Cortex of kidney (tissue), 1 donor: Measurements from ENCODE around the gene ZNF837.

Experiments
- DNase-seq: peaks from one replicate; lab custom pipeline; 2025; lab: John Stamatoyannopoulos, UW

Gene ZNF837

DNA sequence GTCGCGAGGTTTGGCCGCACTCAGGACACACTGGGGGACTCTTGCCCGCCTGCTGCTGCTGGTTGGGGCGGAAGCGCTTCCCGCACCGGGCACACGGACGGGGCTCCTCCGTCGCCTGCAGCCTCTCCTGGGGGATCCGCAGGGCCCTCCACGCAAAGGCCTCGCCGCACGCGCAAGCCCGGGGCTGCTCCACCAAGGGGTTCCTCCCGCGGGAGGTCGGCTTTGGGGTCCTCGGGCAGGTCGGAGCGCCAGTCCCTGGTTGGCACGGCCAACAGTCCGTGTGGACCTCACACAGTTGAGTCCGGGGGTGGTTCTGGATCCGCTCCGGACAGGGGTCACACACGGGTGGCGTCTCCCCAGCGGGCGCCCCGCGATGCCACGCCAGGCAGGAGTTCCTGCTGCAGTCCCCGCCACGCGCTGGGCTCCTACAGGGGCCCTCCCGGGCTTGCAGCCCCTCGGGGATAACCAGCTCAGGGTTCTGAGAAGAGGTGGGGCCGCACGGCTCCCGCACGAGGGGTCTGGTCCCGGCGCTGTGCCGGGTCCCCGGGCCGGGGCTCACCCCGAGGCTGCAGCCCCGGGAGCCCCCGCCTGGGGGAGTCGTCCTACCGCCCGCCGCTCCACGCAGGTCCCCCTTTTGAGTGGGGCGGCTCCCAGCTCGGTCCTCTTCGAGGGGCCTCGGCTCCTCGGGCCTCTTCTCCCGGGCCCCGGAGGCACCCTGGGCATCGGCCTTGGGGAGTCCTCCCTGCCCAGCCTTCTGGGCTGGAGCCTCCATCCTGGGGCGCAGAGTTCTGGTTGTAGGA, 12.1 kb downstream of the ZNF837 start:
- DNase-seq, result no peak

DNA sequence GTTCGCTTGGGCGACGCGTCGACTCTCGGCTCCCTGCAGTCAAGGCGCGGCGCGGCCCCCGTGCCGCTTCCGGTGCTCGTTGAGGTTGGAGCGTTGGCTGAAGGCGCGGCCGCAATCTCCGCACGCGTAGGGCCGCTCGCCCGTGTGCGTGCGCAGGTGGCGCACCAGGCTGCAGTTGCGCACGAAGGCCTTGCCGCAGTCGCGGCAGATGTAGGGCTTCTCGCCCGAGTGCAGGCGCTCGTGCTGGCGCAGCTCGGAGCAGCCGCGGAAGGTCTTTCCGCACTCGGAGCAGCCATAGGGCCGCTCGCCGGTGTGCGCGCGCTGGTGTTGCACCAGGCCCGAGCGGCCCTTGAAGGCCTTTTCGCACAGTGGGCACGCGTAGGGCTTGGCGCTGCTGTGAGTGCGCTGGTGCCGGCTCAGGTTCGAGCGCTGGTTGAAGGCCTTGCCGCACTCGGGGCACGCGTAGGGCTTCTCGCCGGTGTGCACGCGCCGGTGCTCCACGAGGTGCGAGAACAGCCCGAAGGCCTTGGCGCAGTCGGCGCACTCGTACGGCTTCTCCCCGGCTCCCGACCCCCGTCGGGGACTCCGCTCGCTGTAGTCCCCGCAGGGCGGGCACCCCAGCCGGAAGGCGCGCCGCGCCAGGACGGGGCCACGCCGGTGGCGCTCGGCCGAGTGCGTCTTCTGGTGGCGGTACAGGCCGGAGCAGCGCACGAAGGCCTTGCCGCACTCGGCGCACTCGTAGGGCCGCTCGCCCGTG, 13.0 kb downstream of the ZNF837 start:
- no peak for DNase-seq

DNA sequence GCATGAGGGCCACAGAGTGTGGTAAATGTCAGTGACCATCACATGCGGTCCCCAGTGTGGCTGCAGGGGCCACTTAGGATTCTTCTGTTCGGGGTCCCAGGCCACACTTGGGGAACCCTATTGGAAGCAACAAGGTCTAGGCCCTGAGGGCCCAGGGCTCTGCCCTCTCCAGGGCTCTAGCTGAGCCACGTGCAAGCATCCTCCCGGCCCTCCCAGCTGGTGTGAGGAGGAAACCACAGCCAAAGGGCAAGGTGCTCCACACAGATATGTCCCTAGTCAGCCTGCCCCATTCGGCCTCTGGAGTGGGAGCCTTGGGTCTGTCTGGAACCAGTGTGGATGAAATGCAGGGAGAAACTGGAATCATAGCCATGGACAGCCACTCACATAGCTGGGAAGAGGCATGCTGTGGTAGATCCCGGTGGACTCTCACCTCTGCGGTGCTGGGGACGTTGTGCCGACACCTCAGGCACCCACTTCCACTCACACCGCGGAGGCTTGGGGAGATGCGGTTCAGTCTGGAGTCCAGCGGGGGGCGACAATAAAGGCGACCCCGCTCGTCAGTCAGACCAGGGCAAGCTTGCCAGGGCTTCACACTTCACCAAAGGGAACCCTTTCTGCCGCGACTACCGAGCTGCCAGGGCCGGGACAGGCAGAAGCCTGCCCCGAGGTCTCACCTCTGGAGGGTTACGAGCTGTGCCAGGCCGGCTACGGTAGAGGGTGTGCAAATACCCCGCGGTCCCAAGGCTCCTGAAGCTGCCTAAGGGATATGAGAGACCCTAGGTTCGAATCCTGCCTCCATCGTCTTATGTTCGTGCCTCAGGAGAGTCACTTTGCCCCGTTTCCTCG, 14.0 kb downstream of the ZNF837 start:
- DNase-seq, result no peak

DNA sequence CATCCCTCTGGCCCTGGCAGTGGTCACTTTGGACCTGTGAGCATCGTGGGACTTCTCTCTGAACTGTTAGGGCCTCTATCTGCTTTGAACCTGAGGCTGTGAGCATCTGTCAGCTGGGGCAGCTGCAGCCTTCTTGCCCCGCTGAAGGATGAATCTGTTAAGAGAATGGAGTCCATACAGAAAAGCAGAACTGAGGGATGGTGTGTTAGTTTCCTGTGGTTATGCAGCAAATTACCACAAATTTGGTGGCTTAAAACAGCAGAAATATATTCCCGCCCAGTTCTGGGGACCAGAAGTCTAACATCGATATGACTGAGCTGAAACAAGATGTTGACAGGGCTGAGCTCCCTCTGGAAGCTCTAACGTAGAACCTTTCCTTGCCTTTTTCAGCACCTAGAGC, 16.7 kb downstream of the ZNF837 start:
- no peak for DNase-seq

DNA sequence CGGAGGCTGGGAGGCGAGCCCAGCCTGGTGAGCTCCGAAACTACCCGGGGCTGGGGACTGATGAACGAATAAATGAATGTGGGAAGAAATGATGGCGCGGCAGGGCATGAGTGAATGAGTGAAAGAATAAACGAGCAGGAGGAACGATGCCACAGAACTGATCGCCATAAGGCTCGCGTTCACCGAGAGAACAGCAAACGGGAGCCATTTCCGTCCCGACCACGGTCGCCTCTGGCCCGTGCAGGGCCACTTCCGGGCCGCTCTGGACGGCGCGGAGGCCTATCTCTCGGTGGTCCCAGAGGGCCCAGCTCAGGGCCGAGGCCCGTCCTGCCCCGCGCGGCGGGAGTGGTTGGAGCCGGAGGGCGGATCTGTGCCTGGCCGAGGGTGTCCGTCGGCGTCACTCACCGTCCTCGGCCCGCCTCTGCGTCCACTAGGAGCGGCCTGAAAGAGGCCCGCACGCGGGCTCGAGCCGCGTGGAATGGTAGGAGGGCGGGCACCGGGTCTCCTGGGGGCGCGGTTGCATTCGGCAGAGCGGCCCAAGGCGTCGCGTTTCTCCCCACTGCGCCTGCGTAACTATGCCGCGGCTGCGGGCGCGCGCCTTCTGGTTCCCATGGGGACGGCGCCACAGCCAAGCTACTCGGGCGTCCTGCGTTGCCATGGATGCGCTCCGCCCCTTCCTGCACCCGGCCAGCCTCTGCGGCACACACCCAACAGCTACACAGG, 18.4 kb downstream of the ZNF837 start, which contains the start of gene ZNF497:
Gene ZNF497, minus strand, starts transcription at position 480 of the 723 bp plus-strand sequence. CDS start 5,116 bp downstream, outside the sequence.
- no peak for DNase-seq

DNA sequence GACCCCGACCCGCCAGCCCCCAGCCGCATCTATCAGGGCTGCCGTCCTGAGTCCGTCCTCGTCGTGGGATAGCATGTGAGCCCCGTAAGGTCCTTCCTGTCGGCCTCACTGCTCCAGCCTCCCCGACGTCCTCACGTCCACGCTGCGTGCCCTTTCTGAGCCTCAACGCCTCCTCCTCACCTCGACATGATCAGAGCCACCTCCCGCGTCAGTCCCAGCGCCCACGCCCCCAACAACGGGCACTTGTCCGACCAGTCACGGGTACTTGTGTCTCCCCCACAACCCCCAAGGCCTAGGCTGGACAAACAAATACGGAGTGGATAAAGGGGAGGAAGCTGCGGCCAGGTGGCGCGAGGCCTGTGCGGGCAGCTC, 18.9 kb downstream of the ZNF837 start:
- DNase-seq, result no peak

DNA sequence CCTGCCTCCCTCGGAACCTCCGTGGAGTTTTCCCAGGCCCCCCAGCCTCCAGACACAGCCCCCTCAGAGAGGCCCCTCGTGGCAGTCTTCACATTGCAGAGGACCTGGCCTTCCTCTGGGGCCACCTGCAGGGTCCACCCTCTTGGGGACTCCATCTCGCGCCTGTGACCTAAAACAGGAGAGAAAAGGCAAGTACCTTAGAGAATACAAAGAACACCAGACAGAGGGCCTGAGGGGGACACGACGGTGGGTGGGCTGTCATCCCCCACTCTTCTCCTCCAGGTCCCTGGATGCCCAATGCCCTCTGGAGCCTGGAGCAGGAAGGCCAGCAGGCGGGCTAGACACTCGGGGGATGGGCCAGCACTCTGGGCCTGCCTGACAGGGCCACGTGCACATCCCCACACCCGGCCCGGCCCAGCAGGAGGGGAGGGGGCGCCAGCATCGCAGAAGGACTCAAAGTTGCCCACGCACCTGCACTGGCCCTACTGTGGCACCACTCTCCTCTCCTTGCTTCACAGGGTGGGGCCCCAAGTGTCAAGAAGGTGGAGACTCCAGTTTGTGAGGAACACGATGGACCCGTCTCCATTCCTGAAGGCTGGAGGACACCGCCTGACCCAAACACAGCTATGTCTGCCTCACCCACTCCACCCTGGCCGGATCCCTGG, 23.2 kb downstream of the ZNF837 start:
- no peak for DNase-seq

DNA sequence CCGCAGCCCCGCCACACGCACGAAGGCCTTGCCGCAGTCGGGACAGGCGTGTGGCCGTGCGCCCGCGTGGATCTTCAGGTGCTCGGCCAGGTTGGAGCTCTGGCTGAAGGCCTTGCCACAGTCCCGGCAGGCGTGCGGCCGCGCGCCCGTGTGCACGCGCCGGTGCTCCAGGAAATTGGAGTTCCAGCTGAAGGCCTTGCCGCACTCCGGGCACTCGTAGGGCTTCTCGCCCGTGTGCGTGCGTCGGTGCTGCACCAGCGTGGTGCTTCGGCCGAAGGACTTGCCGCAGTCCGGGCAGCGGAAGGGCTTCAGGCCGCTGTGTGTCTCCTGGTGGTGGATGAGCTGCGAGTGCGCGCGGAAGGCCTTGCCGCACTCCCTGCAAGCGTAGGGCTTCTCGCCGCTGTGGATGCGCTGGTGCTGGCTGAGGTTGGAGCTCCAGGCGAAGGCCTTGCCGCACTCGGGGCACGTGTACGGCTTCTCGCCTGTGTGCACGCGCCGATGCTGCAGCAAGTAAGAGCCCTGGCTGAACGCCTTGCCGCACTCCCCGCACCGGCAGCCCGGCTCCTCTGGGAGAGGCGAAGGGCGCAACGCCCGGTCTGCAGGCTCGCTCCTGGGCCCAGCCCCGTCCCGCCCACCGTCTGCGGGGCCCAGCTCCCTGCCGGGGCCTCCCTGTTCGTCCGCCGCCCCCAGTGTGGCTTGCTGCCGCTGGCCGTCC, 23.9 kb downstream of the ZNF837 start:
- no peak for DNase-seq

DNA sequence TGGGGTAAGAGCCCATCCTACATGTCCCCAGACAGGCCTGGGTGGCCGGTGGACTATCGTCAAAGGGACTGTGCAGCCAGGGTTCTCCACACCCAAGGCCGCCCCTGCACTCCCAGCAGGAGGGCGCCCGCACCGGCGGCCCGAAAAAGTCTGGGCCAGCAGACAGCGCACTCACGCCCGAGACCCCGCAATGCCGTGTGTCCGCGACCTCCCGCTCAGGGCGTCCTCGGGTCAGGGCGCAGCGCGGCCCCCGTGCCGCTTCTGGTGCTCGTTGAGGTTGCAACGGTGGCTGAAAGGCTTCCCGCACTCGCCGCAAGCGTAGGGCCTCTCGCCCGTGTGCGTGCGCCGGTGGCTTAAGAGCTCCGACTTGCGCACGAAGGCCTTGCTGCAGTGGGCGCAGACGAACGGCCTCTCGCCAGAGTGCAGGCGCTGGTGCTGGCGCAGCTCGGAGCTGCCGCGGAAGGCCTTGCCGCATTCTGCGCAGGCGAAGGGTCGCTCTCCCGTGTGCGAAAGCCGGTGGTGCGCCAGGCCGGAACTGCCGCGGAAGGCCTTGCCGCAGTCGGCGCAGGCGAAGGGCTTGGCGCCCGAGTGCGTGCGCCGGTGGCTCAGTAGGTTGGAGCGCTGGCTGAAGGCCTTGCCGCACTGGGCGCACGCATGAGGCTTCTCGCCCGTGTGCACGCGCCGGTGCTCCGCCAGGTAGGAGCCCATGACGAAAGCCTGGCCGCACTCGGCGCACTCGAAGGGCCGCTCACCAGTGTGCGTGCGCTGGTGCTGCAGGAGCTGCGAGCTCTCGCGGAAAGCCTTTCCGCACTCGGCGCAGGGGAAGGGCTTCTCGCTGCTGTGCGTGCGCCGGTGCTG, 24.7 kb downstream of the ZNF837 start:
- no peak for DNase-seq

DNA sequence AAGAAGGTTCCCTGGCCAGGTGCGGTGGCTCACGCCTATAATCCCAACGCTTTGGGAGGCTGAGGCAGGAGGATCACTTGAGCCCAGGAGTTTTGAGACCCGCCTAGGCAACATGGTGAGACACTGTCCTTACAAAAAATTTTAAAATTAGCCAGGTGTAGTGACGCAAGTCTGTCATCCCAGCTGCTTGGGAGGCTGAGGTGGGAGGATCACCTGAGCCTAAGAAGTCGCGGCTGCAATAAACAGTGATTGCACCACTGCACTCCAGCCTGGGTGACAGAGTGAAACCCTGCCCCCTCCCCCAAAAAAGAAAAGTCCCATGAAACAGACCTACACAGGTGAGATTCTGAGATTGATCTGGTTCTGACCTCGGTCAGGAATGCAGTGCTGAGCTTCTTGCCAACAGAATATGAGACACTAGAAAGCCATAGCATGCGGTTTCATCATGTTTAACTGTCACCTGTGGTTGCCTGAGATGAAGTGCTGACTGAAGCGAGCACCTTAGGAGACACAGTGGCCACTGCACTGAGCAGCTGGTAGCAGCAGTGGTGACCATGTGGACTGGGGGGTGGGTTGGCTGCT, 25.5 kb downstream of the ZNF837 start:
- DNase-seq, result no peak

DNA sequence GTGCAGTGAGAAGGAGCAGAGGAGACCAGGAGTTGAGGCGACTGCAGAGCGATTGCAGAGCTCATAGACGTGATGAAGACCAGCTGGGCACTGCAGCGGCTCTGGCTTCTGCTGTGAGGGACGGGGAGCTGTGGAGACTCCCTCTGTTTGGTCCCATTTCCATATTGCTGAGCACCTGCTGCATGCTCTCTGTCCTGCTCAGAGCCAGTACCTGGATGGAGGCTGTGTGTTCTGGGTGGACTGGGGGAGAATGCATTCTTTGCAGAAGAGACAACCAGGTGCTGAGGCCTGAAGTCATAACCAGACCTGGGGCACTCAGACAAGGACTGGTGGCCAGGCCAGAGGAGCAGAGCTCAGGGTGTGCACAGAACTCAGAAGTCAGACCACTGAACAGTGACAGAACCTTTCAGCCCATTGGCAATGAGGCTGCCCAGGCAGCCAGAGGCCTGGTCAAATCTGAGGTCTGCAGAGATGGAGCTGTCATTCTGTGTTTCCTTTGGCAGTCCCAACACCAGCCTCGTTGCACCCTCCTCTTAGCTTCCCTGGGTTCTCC, 26.3 kb downstream of the ZNF837 start:
- no peak for DNase-seq

DNA sequence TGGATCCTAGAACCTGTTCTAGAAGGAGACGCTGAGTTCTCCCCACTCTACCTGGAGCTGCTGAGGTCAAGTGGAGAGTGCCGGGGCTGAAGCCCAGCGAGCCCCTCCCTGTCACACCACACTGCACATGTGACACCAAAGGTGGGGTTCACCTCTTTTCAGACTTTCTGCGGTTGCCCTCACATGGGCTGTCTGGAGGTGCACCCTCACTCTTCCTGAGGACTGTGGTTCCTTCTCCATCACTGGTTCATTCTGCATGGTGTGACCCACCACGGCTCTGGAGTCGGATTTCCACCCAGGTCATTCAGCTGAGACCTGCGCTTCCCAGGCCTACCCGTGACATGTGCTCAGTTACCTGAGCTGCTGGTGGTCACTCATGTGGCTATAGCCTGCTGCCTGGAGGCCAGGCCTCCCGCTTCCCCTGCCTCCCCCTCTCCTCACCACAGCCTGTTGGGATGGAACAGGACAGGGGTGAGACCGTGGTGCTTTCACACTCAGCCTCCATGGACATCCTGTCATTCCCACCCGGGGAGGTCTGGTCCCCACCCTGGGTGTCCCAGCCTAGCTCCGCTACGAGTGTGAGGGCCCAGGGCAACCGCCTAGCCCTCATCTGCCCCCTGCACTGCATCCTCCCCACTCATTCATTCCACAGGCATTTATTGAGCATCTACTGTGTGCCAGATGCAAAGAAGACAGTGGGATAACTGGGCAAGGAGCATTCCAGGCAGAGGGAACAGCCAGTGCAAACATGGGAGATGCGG, 26.9 kb downstream of the ZNF837 start:
- no peak for DNase-seq

DNA sequence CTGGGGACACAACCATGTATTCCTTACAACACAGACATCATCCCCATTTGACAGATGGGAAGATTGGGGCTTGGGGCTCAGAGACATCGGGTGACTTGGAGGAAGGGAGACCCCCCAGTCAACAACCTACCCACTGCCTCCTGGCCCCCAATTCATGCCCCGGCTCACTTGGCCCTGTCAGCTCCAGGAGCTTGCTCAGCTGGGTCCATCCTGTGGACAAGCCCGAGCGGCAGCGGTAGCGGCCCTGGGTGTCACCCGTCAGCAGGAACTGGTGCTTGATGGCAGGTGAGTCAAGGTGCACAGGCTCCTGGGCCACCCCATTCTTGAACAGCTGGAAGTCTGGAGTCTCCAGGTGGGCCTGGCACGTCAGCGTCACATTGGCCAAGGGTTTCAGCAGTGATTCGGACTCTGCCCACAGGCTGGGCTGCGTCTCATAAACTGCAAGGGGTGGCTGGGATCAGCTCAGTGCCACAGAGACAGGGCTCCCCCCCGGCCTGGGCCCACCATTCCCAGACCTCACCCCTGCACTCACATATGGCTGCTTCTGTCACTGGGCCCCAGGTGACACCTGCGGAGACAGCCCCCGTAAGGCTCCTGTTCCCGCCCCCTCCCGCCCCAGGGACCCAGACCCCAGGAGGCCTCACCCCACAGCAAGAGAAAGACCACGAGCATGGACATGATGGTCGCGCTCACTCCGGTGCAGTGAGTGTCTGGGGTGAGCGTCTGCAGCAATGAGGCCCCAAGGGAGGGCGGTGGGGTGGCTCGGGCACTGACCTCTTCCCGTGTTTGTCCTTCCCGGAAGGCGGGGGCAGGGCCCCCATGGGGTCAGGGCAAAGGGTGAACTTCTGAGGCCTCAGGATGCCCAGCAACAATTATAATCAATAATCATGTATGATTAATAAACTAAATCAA, 27.8 kb downstream of the ZNF837 start, which contains the start of gene A1BG:
Gene A1BG, minus strand, starts transcription at position 733 of the 912 bp plus-strand sequence. Its CDS starts 55 bp downstream, at position 678.
- DNase-seq, result no peak

DNA sequence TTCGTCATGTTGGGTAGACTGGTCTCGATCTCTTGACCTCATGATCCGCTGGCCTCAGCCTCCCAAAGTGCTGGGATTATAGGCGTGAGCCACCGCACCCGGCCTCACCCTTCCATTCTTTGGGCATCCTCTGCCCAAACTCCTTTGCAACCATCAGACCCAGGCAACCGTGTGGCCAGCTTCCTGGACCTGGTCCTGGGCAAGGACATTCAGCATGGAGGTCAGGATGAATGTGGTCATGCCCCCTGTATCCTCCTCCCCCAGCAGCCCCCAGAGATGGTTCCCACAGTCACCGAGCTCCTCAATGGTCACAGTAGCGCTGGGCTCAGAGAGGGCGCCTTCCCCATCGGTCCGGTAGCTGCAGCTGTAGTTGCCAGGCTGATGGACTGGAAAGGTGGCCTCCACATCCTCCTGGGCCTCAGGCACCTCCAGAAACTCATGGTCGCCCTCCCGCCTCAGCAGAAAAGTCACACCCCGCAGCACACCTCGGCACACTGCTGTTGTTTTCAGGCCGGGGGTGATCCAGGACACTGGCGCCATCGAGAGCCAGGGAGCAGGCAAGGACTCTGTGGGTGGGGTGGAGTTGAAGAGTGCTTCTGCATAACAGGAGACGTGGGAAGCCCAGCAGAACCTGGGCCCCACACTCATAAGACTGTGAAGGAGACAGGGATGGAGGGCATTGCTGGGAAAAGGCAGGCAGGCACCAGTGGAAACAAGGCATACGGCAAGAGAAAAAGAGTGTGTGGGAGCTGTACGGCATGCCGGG, 28.7 kb downstream of the ZNF837 start:
- no peak for DNase-seq

DNA sequence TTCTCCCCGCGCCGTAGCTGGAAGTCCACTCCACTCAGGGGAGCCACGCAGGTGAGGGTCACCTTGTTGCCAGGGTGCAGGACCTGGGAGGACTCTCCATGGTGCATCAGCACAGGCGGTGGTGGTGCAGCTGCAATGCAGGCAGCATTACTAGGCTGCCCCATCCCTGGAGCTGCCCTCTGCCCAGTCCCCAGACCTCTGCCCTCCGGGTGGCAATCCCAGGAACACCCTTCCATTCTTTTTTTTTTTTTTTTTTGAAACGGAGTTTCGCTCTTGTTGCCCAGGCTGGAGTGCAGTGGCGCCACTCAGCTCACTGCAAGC, 29.3 kb downstream of the ZNF837 start:
- no peak for DNase-seq

DNA sequence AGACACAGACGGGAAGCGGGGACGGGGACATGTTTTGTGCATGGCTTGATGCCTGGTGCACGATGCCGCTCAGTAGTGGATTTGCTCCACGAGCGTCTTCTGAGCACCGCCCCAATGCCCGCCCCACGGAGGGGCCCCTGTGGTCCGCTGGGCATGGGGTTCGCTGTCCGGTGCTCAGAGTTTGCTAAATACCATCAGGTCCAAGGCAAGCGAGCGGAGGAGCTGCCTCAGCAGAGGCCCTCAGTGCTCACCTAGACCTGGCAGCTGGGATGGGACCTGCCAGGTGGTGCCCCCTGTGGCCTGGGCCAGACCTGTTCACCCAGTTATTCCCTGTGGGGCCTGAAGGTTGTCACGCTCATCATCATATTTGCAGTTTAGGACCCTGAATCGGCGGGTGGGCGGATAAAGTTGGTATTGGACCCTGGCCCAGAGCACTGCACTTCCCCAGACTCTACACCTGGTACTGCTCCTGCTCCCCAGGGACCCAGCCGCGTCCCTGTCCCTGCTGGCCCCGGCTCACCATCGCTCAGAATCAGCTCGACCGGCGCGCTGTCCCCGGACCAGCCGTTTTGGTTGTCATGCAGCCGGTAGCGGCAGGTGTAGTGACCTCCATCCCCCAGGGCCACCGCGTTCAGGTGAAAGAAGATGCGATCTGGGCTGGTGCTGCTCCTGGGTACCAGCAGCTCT, 29.8 kb downstream of the ZNF837 start:
- DNase-seq, result no peak
